Suprapubic skin (tissue), 4 donors: Measurements from ENCODE around the gene OR2J3. TPM values are rescaled to one million over a fixed set of nuclear protein-coding genes. Genes with fewer than 3 reads are reported as not detected.
"Not testable (repeated sequence)": the region's sequence is repeated elsewhere in the genome, so short reads cannot be mapped to it uniquely, and the experiment has no call there.

Experiments
- DNase-seq, 2 donors: peaks; one replicate each; pipeline ENCODE4 v3.0.0-alpha.2; 2019; ENCODE audit warnings: low spot score in 2 of 2
- H3K27ac ChIP-seq: fragments of 200-600 bp; sonication (generic); one replicate; pipeline ENCODE4 v1.5.1; 2019
- H3K27me3 ChIP-seq: fragments of 200-600 bp; sonication (generic); one replicate; pipeline ENCODE4 v1.5.1; 2019
- H3K36me3 ChIP-seq: fragments of 200-600 bp; sonication (generic); one replicate; pipeline ENCODE4 v1.5.1; 2019
- H3K4me1 ChIP-seq: fragments of 200-600 bp; sonication (generic); one replicate; pipeline ENCODE4 v1.5.1; 2019
- H3K4me3 ChIP-seq: fragments of 200-600 bp; sonication (generic); one replicate; pipeline ENCODE4 v1.5.1; 2019; ENCODE audit warnings: mild to moderate bottlenecking
- H3K9me3 ChIP-seq: fragments of 200-600 bp; sonication (generic); one replicate; pipeline ENCODE4 v1.5.1; 2019
- CTCF ChIP-seq, 2 donors: fragments of 200-600 bp in 1 of 2; fragments of 450-650 bp in 1 of 2; sonication (generic) in 1 of 2; IDR thresholded peaks; one replicate each; pipeline ENCODE4 v1.5.1; 2016 to 2019; ENCODE audit warnings: antibody characterized with exemption in 2 of 2, mild to moderate bottlenecking in 1 of 2, moderate library complexity in 1 of 2
- EP300 ChIP-seq: sonication (generic); formaldehyde crosslinking; IDR thresholded peaks from one replicate; pipeline ENCODE4 v1.6.1; 2017; ENCODE audit warnings: antibody characterized with exemption
- POLR2A ChIP-seq, 2 donors: fragments of 450-650 bp; IDR thresholded peaks; one replicate each; pipeline ENCODE4 v1.6.1; 2017; ENCODE audit warnings: antibody characterized with exemption in 2 of 2, mild to moderate bottlenecking in 2 of 2, moderate library complexity in 2 of 2
- POLR2AphosphoS5 ChIP-seq, 3 donors: sonication (generic); formaldehyde crosslinking; IDR thresholded peaks; one replicate each; pipeline ENCODE4 v1.6.1; 2017; ENCODE audit warnings: antibody characterized with exemption in 3 of 3
- WGBS: methylation state at CpG from one replicate; pipeline ENCODE4 v1.1.5; 2018; 5-methylcytosine and 5-hydroxymethylcytosine counted together
- total RNA-seq, 4 donors: library from RNA; depleted of rRNA; stranded (reverse); fragments of >200 nt; gene quantifications; one replicate each; pipeline ENCODE4 v1.1.0, GENCODE V29; 2016

OR2J3 gene
- total RNA-seq, 4 donors from 2014 or later: not detected

- Histone ChIP-seq H3K36me3 (no peaks in the 10 kb centered on the region), H3K27me3 (no peaks in the 10 kb centered on the region), H3K4me1 (no peaks in the 10 kb centered on the region), H3K9me3 (no peaks in the 10 kb centered on the region), H3K4me3 (no peak within 1 kb of the TSS), H3K27ac (no peak within 1 kb of the TSS)
- no peak for DNase-seq
- TF ChIP-seq POLR2AphosphoS5 (IDR thresholded peaks at IDR 0.05) (no peak), CTCF (IDR thresholded peaks at IDR 0.05) (no peak), EP300 (no peak), POLR2A (IDR thresholded peaks at IDR 0.05) (no peak)
- WGBS: 77% methylated on average over 1 of the region's 1 CpG
These were observed 20.6 kb upstream of the OR2J3 start, which contains the start of gene OR2B3 for GRCh38 chr6:29087213-29087612. OR2B3 (minus strand) TSS chr6:29087313; CDS start chr6:29087248, 65 bp downstream.

GRCh38 chr6:29092957-29093356 lies 14.9 kb upstream of the OR2J3 start:
- 83% methylated on average over 3 of the region's 3 CpGs for WGBS
- TF ChIP-seq POLR2A (IDR thresholded peaks at IDR 0.05): no peak
- no peak for TF ChIP-seq POLR2AphosphoS5 (IDR thresholded peaks at IDR 0.05)
- TF ChIP-seq EP300: no peak
- no peak for TF ChIP-seq CTCF (IDR thresholded peaks at IDR 0.05)
- Histone ChIP-seq H3K9me3 (no peaks in the 10 kb centered on the region), H3K36me3 (no peaks in the 10 kb centered on the region), H3K27ac (no peak overlapping the region), H3K4me1 (no peaks in the 10 kb centered on the region), H3K27me3 (no peaks in the 10 kb centered on the region), H3K4me3 (no peak overlapping the region)
- no peak for DNase-seq

- H3K4me1 ChIP-seq: no peaks in the 10 kb centered on the region
- H3K27ac ChIP-seq: no peak overlapping the region
- DNase-seq: no peak
- no peaks in the 10 kb centered on the region for H3K27me3 ChIP-seq
- H3K36me3 ChIP-seq: no peaks in the 10 kb centered on the region
- 55% methylated on average over 1 of the region's 1 CpG for WGBS
- TF ChIP-seq POLR2A (IDR thresholded peaks at IDR 0.05) (no peak), EP300 (no peak), CTCF (IDR thresholded peaks at IDR 0.05) (no peak), POLR2AphosphoS5 (IDR thresholded peaks at IDR 0.05) (no peak)
- H3K9me3 ChIP-seq: no peaks in the 10 kb centered on the region
- H3K4me3 ChIP-seq: no peak overlapping the region
These were observed 10.1 kb upstream of the OR2J3 start for GRCh38 chr6:29097803-29098202.

GRCh38 chr6:29099190-29099589 lies 8.7 kb upstream of the OR2J3 start, which contains the start of gene OR2J1:
OR2J1 (plus strand) TSS chr6:29099490; CDS start chr6:29100943, 1,453 bp downstream.
- Histone ChIP-seq H3K27me3 (no peaks in the 10 kb centered on the region), H3K9me3 (no peaks in the 10 kb centered on the region), H3K36me3 (no peaks in the 10 kb centered on the region), H3K27ac (no peak within 1 kb of the TSS), H3K4me3 (no peak within 1 kb of the TSS), H3K4me1 (no peaks in the 10 kb centered on the region)
- WGBS: 80% methylated on average over 3 of the region's 3 CpGs
- no peak for DNase-seq
- no peak for TF ChIP-seq POLR2A (IDR thresholded peaks at IDR 0.05)

- no peak for DNase-seq
- WGBS: 79% methylated on average over 7 of the region's 7 CpGs
- H3K27ac ChIP-seq: no peak overlapping the region
- no peak overlapping the region for H3K4me3 ChIP-seq
- no peaks in the 10 kb centered on the region for H3K9me3 ChIP-seq
- TF ChIP-seq POLR2A (IDR thresholded peaks at IDR 0.05) (no peak), EP300 (no peak), POLR2AphosphoS5 (IDR thresholded peaks at IDR 0.05) (no peak), CTCF (IDR thresholded peaks at IDR 0.05) (no peak)
- no peaks in the 10 kb centered on the region for H3K36me3 ChIP-seq
- no peaks in the 10 kb centered on the region for H3K27me3 ChIP-seq
- no peaks in the 10 kb centered on the region for H3K4me1 ChIP-seq
These were observed 4.3 kb downstream of the OR2J3 start for GRCh38 chr6:29112135-29112534.

- not testable (repeated sequence) for H3K9me3 ChIP-seq, H3K27ac ChIP-seq, H3K4me1 ChIP-seq, H3K27me3 ChIP-seq, DNase-seq, H3K36me3 ChIP-seq, H3K4me3 ChIP-seq
- 77% methylated on average over 1 of the region's 3 CpGs for WGBS
These were observed 7.1 kb downstream of the OR2J3 start for GRCh38 chr6:29114964-29115363.
